Activated effector memory CD4-positive, alpha-beta T cell treated with anti-CD3 and anti-CD28 coated beads, Interleukin-2, amount 50 U/mL, for 16 hours (primary cell): ENCODE measurements around the gene SLN.
"Not testable (repeated sequence)": the region's sequence is repeated elsewhere in the genome, so short reads cannot be mapped to it uniquely, and the experiment has no call there.

ENCODE experiments used
- DNase-seq: peaks from one replicate; pipeline ENCODE4 v3.0.0-alpha.2; 2020

The SLN gene

DNA sequence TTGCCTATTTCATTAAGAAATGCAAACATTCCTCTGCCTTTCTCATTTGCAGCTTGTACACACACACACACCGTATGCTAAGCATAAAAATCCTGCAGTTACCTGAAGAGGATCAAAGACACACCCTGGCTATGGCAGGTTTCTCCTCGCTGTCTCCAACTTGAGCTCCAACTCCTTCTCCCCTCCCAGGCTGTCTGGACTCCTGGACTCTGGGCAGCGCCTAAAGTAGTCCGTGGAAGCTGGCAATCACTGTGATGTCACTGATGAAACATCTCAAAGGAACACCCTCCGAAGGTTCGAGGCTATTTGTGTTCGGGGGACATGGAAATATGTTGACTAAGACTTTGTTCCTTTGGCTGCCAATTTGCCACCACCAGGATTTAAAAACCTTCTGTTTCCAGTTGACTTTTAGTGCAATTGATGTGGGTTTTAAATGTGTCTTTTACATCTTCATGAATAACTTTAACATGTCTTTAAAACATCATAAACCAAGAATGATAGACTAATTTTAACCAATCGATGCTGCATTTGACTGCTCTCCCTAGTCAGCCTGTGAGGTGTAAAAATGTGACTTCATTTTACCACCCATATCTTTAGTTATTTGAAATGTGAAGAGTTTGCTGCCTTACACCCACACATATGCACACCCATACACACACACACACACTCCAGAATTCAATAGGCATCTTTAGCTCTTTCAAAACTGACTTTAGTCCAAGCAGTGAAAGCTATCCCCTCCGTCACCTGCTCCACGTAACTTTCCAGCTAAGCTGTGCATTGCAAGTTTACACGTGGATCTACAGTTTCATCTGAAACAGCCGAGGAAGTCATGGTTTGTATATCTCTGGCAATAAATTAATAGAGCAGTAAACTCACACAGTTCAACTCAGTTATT, at the start of gene SLN:
SLN (minus strand) TSS at position 196 of the 895 bp plus-strand sequence.
- DNase-seq = no peak

DNA sequence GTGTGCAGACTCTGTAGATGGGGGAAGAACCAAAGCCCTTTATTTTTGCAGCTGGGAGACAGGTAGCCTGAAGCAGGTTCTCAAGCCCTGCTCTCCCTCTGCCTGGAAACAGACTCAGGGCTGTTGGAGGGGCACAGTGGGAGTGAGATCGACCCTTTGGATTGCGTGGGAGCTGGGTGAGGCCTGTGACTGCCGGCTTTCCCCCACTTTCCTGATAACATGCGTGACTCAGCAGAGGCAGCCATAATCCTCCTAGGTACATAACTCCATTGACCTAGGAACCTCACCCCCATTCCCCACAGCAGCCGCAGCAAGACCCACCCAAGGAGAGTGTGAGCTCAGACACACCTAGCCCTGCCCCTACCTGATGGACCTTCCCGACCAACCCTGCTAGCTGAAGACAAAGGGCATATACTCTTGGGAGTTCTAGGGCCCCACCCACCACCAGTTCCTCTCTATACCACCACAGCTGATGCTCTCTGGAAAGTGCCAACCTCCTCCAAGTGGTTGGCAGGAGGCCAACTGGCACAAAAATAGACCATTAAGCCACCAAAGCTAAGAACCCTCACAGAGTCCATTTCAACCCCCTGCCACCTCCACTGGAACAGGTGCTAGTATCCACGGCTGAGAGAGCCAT, 47.0 kb upstream of the SLN start:
- DNase-seq = not testable (repeated sequence)

DNA sequence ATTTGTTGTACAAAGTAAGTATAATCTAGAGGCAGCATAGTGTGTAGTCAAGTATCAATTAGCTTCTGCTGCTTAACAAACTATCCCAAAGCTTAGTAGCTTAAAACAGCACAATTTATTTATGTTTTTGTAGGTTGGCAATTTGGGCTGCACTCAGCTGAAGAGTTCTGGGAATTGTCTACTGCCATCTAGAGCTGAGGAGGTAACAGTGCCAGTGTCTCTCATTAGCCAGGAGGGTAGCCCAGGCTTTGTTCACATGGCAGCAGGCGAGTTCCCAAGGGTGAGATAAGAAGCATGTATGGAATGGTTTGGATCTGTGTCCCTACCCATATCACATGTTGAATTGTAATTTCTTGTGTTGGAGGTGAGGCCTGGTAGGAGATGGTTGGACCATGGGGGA, 45.8 kb upstream of the SLN start:
- no peak for DNase-seq

DNA sequence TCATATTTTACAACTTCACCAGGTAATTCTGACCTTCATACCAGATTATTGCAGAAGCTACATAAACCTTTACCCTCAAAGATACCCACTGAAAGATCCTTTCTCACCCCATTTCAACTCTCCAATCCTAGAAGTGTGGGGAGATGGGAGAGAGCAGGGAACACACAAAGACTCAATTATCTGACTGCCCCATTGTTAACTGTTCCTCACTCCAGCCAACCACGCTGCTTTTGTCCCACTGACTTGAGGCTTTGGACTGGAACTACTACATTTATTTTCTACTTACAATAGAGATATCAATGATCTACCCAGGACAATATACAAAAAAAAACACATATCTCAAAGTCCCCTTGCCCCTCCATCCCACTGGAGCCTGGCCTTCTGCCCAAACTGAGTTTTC, 44.7 kb upstream of the SLN start:
- no peak for DNase-seq

DNA sequence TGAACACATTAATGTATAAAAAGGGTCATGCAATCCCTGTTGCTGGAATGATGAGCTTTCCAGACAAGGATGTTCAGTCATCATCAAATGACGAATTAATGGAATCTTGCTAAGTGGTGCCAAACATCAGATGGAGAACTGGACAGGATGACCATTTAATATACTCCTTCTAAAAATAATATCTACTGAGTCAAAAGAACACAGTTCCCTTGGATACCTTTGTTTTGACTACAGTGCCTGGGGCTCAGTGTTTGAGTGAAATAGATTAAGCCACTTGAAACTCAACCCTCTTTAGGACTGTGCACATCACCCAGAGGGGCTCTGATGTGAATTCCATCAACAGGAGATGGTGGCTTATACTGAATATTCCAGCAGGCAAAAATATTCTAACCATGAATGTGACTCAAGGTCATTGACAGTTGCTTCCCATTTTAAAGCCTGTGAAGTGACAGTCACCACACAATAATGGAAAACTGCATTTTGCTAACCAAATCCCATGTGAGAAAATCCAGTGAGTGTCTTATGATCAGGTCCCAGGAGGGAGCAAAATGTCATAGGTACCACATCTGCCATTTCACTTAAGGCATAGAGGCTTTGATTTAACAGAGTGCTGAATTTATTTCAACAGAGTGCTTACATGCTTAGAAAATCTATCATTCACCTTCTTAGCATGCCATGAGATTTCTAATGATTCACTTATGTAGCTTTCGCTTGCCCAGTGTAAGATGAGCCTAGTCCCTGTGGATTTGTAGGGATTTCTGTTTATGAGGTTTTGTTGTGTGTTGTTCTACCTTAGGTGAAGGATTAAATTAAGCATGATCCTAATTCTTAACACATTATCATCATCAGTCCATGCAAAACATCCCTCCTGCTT, 41.3 kb upstream of the SLN start:
- no peak for DNase-seq

DNA sequence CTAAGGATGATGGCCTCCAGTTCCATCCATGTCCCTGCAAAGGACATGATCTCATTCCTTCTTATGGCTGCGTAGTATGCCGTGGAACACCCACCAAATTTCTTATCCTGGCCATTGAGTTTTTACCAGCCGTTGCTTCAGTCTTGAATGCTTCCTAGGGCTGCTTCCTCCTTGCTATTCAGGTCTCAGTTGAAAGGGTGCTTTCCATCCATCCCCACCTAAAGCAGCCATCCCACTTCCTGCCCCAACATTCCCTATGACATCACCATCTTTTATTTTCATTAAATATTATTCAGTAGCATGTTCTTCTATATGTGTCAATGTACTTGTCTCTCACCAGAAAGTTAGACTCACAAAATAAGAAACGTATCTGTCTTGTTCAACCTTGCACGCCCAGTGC, 40.7 kb upstream of the SLN start:
- no peak for DNase-seq

DNA sequence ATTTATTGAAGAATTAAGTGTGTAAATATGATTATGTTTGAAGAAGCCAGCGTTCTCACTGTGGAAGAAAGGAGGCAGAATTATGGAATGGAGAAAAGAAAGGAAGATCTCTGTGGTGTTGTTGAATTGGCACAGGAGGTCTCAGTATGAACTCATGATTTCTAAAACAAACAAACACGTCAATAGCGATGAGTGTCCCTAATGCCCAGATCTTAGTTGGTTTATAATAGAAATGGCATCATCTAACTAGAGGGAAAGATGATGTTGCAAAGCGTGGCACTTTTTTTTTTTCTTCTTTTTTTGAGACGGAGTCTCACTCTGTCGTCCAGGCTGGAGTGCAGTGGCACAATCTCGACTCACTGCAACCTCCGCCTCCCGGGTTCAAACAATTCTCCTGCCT, 39.2 kb upstream of the SLN start:
- DNase-seq = no peak

DNA sequence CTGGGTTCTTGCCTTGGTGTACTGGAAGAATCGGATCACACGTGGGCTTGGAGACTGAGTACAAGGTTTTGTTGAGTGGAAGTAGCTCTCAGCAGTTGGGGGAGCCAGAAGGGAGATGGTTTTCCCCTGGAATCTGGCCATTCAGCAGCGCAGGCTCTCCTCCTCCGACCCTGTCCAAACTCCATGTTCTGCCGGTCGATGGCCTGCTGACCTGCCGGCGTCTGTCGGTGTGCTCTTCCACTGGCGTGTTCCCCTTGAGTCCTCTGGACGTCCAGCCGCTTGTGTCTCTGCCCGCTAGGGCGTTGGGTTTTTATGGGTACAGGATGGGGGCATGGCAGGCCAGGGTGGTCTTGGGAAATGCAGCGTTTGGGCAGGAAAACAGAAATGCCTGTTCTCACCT, 38.5 kb upstream of the SLN start:
- DNase-seq = no peak

DNA sequence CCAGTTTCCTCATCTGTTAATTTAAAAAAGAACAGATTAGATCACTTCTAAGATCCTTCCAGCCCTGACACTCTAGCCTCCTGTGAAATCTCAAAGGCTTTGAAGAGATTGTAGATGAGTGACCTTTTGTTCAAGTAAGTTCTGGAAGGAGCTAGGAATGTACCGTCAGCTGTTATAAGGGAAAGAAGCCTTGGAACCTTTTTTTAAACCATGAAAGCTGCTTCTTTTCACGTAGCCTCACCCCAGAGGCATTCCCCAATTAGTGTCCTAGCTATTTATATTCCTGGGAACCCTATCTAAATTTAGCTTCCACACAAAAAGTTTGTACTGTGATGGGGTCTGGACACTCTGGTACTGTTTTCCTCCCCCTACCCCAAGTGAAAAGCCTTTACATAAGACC, 35.8 kb upstream of the SLN start:
- no peak for DNase-seq

DNA sequence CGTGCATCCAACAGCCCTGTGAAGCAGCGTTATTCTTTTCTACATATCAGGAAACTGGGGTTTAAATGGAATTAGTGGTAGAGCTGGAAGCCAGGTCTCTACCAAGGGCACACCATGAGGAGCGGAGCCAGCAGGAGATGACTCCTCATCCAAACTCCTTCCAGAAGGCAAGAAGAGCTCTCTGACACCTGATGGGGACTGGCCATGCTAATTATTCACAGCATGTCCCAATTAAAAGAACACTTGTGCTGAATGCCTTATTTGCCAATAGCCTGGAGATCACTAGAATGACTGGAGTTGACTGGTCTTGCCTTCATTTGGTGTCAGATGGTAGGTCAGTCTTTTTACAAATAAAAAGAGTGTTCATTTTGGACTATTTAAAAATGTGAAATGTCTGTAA, 32.9 kb upstream of the SLN start:
- DNase-seq = no peak

DNA sequence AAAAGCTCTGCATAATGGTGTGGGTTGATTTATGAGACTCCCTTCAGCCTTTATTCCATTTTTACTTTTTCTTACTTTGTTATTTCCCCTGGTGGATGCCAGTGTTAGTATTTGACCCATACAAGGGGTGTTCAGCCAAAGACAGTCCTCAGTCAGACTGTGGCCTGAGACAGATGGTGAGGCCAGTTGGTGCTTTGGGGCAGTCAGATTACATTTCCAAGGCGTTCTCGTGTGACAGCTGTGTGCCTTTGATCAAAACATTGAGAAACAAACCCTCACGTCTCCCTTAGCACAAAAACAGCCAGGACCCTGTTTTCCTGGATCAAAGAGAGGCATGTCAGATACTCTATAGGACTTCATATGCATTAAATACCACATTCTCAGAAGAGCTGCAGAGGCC, 31.3 kb upstream of the SLN start:
- DNase-seq = no peak

DNA sequence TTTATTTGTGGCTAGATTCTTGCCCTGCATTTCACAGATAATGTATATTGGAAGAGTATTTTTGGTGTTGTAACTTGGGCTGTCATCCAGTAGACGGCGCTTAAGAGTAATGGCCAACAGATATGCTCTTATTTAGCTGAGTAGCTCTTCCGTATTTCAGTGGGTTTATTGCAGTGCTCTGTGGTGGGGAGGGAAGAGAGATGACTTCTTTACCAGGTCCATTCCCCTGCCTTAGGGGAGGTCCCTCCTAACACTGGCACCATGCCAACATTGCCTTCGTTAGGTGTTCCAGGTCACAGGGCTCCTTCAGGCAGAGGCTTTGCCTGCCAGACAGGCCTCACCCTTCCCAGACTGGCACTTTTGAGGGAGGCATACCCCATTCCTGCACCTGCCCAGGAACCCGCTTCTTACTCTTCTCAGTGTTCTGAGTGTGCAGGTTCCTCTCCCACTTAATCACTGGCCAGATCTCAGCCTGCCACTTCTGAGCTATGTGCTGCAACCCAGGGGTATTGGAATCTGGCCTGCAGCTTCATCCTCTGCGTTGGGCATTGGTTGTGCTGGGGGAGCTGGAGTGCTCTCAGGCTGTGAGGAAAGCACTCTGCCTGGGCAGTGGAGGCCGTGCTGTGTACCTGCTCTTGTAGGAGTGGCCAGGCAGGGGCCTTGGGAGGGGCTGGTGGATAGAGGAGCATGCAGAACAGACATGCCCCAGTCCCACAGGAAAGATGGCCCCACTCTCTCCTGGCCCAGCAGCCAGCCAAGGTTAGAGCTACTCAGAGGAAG, 29.4 kb upstream of the SLN start:
- no peak for DNase-seq

DNA sequence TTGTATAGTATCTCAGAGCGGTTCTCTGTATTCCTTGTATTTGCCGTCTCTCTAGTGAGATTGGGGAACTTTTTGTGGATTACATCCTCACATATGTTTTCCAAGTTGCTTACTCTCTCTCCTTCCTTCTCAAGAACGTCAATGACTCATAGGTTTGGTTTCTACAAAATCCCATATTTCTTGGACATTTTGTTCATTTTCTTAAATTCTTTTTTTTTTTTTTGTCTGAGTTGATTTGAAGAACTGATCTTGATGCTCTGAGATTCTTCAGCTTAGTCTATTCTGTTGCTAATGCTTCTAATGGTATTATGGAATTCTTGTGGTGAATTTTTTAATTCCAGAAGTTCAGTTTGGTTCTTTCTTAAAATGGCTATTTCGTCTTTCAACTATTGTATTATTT, 28.4 kb upstream of the SLN start:
- no peak for DNase-seq

DNA sequence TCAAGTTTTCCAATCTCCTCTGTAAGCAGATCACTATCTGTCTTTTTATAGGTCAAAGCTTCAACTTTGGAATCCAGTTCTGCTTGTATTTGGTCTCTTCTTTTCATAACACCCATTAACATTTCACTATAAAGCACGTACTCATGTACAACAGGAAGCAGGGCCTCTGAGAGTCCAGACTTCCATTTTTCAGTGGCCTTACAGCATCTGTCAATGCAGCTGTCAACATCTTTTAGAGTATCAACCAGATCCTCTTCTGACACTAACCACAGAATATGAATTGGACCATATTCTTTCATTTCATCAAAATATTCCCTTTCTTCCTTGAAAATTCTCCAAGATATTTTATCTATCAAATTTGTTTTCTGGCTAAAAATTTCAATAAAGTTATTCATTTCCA, 24.7 kb upstream of the SLN start:
- DNase-seq = no peak

DNA sequence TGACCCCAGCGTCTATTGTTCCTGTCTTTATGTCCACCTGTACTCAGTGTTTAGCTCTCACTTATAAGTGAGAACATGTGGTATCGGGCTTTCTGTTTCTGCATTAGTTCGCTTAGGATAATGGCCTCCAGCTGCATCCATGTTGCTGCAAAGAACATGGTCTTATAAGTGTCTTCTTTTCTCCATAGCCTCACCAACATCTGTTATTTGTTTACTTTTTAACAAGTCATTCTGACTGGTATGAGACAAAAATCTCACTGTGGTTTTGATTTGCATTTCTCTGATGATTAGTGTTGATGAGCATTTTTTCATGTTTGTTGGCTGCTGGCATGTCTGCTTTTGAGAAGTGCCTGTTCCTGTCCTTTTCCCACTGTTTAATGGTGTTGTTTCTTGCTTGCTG, 21.7 kb upstream of the SLN start:
- no peak for DNase-seq

DNA sequence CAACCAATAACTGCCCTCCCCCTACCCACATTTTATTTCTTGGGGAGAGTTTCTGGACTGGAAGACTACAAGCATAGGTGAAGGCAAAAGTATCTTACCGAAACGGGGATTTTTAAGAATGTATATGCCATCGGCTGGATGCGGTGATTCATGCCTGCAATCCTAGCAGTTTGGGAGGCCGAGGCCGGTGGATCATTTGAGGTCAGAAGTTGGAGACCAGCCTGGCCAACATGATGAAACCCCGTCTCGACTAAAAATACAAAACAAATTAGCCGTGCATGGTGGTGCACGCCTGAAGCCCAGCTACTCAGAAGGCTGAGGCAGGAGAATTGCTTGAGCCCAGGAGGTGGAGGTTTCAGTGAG, 20.8 kb upstream of the SLN start:
- no peak for DNase-seq

DNA sequence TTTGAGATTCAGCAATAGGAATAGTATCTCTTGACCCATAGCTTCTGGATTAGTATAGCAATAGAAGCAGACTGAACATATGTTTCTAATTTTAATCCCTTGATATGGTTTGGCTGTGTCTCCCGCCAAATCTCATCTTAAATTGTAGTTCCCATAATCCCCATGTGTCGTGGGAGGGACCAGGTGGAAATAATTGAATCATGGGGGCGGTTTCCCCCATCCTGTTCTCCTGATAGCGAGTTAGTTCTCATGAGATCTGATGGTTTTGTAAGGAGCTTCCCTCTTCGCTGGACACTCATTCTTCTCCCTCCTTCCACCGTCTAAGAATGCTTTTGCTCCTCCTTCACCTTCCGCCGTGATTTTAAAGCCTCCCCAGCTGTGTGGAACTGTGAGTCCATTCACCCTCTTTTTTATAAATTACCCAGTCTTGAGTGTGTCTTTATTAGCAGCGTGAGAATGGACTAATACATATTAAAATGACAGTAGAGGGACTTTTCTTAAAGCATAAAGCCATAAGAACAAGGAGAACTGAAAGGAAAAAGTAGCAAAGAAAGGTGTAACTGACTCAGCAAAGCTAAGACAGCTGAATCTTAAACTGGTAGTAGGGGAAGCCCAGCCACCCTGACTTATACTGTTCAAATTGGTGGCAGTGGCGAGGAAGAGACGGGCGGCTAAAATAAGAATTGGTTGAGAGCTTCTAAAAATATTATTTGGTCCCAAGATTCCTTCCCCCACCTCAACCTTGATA, 20.3 kb upstream of the SLN start:
- no peak for DNase-seq

DNA sequence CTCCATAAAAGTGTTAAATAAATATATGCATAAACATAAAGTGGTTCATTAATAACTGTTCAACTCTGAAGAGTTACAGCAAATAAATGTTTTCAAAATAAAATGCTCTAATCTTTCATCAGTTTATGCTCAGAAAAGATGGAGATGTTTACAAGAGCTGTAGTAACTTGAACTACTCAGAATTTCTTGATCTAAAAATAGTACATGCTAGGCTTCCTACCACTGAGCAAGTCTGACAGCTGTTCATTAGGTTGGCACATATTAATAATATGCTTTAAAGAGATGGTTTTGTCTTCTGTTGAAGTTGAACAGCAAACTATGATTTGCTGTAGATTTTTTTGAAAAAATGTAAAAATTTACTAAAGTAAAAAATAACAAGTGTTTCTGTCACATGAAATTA, 10.8 kb upstream of the SLN start:
- no peak for DNase-seq

DNA sequence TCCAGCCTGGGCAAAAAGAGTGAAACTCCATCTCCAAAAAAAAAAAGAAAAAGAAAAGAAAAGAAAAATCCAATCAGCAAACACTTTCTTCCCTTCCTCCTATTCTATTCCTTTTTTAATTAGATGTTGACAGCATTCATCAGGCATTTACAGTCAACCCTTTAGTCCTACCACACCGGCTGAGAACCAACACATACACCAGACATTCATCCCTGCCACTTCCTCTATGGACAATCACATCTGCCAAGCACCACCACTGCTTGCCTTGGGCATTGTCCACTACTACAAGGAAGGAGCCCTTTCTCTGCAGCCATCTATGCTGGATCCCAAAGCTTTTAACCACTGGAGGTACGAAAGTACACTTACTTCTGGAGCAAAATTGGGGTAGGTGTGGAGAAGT, 9.4 kb upstream of the SLN start:
- DNase-seq = no peak

DNA sequence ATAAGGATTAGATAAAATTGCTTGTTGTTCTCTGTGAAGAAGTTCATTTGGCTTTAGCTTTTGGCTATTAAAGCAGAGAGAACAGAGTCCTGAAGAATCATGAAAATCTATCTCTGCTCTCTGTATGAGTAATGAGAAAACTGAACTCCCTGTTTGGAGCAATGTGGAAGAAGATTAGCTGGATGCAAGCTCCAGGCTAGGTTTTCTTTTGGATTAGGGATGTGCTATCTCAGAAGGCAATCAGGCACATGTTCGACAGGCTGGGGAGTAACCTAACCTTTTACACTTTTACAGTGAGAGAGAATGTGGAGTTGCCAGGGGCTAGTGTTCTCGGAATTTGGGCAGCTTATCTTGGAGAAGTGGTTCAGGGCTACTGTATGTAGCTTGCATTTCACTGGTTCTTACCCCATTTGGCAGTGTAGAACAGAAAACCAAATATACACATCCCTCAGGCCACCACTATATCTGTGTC, 8.5 kb upstream of the SLN start:
- no peak for DNase-seq

DNA sequence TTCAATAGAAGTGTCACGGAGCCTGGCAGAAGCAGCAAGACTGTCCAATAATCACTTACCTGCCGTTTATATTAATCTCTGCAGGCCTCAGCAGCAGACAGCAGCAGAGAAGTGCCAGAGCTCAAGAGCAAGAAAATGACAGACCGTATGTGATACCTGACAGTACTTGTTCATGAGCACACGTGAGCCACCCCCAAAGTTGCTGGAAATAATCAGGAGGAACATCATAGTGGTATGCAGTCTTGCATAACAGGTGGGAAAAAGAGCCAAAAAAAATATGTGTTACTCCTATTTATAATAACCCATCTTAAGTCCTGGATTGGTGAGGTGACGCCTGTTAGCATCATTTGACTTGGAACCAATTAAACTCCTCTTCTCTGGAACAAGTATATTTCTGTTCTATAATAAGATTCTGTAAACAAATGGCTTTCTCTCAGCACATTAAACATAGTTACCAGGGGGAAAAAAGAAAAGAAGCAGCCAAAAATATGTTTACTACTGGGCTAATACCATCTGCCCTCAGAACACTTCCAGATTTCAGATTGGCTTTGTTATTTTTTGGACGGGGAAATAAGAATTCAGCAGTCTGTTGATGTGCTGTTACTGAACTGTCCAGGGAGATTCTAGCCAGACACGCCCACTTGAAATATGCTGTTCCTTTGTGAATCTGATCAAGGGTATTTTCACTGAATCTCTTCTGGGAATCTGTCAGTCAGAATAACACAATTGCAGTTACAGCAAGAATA, 7.9 kb upstream of the SLN start:
- no peak for DNase-seq
